KG1 (cell line): Measurements from ENCODE around the gene WNT9B.
"Not testable (repeated sequence)": the region's sequence is repeated elsewhere in the genome, so short reads cannot be mapped to it uniquely, and the experiment has no call there.

ENCODE experiments used
- DNase-seq: peaks from one replicate; lab custom pipeline; 2025; lab: John Stamatoyannopoulos, UW

The WNT9B gene

GRCh38 chr17:46910179-46910927 is 59.0 kb downstream of the WNT9B start:
- no peak for DNase-seq

GRCh38 chr17:46911311-46911710 is 59.9 kb downstream of the WNT9B start:
- no peak for DNase-seq

GRCh38 chr17:46915596-46915995 is 64.2 kb downstream of the WNT9B start:
- no peak for DNase-seq

GRCh38 chr17:46916211-46916610 is 64.8 kb downstream of the WNT9B start:
- no peak for DNase-seq

GRCh38 chr17:46916623-46917022 is 65.2 kb downstream of the WNT9B start:
- DNase-seq = no peak

GRCh38 chr17:46917041-46917440 is 65.7 kb downstream of the WNT9B start:
- DNase-seq = no peak

- no peak for DNase-seq
These were observed 66.1 kb downstream of the WNT9B start for GRCh38 chr17:46917516-46917915.

- not testable (repeated sequence) for DNase-seq
These were observed 70.6 kb downstream of the WNT9B start for GRCh38 chr17:46921962-46922361.

- no peak for DNase-seq
These were observed 71.1 kb downstream of the WNT9B start for GRCh38 chr17:46922487-46922803.

- DNase-seq = peak; percentile 93
These were observed 71.6 kb downstream of the WNT9B start, which contains the start of gene GOSR2 for GRCh38 chr17:46922804-46923635. TSS of gene GOSR2 (plus strand) at chr17:46923160. CDS start at chr17:46923193, 33 bp downstream.

- no peak for DNase-seq
These were observed 73.9 kb downstream of the WNT9B start for GRCh38 chr17:46925185-46925868.

- DNase-seq = no peak
These were observed 77.3 kb downstream of the WNT9B start for GRCh38 chr17:46928467-46929261.

GRCh38 chr17:46929413-46929812 is 78.0 kb downstream of the WNT9B start:
- DNase-seq = no peak

- no peak for DNase-seq
These were observed 78.7 kb downstream of the WNT9B start for GRCh38 chr17:46930051-46930450.

- no peak for DNase-seq
These were observed 80.2 kb downstream of the WNT9B start for GRCh38 chr17:46931596-46931995.

- no peak for DNase-seq
These were observed 84.4 kb downstream of the WNT9B start for GRCh38 chr17:46935658-46936266.
